Sigmoid colon (tissue), 7 donors: ENCODE results near the gene IGFBP7. TPM values are rescaled to one million over a fixed set of nuclear protein-coding genes. Genes with fewer than 3 reads are reported as not detected.

Source experiments
- DNase-seq: peaks from one replicate; pipeline ENCODE4 v3.0.0-alpha.2; 2019
- H3K27ac ChIP-seq, 4 donors: fragments of 200-600 bp; sonication (generic); one replicate each; pipeline ENCODE4 v1.5.1; 2016 to 2019; ENCODE audit warnings: mild to moderate bottlenecking in 1 of 4
- H3K27me3 ChIP-seq, 3 donors: fragments of 200-600 bp; sonication (generic); one replicate each; pipeline ENCODE4 v1.5.1; 2019; ENCODE audit warnings: mild to moderate bottlenecking in 1 of 3
- H3K36me3 ChIP-seq, 4 donors: fragments of 200-600 bp; sonication (generic); one replicate each; pipeline ENCODE4 v1.5.1; 2016 to 2019
- H3K4me1 ChIP-seq, 4 donors: fragments of 200-600 bp; sonication (generic); one replicate each; pipeline ENCODE4 v1.5.1; 2017 to 2019
- H3K4me3 ChIP-seq, 4 donors: fragments of 200-600 bp; sonication (generic); one replicate each; pipeline ENCODE4 v1.5.1; 2017 to 2019; ENCODE audit warnings: mild to moderate bottlenecking in 2 of 4, moderate library complexity in 1 of 4
- H3K9me3 ChIP-seq, 4 donors: fragments of 200-600 bp in 3 of 4; sonication (generic) in 3 of 4; one replicate each; pipeline versions ENCODE4 v1.5.1 to v1.6.1; 2013 to 2019
- EP300 ChIP-seq, 4 donors: sonication (generic); formaldehyde crosslinking; IDR thresholded peaks; one replicate each; pipeline ENCODE4 v1.6.1; 2017; ENCODE audit warnings: antibody characterized with exemption in 4 of 4
- POLR2A ChIP-seq, 2 donors: fragments of 450-650 bp; IDR thresholded peaks; one replicate each; pipeline ENCODE4 v1.6.1; 2016; ENCODE audit warnings: antibody characterized with exemption in 2 of 2, mild to moderate bottlenecking in 2 of 2, moderate library complexity in 2 of 2
- POLR2AphosphoS5 ChIP-seq, 4 donors: sonication (generic); formaldehyde crosslinking; IDR thresholded peaks; one replicate each; pipeline ENCODE4 v1.6.1; 2017; ENCODE audit warnings: antibody characterized with exemption in 4 of 4
- WGBS, 2 donors: extraction: QIAGEN DNeasy Blood & Tissue Kit; methylation state at CpG; one replicate each; pipeline ENCODE4 v1.1.7; 2013; 5-methylcytosine and 5-hydroxymethylcytosine counted together
- intact Hi-C: fragments of 100-400 bp; cut with DNase I; formaldehyde crosslinking; loops from one replicate; pipeline ENCODE4 v1.15.1; 2023
- polyA plus RNA-seq, 3 donors: library from polyadenylated mRNA; stranded (reverse); fragments of 200-250 nt; gene quantifications; one replicate each; pipeline ENCODE4 v1.2.3, GENCODE V29; 2013
- total RNA-seq, 4 donors: library from RNA; depleted of rRNA; stranded (reverse); fragments of >200 nt; gene quantifications; one replicate each; pipeline ENCODE4 v1.1.0, GENCODE V29; 2016
- TF ChIP-seq, protein P1 (sequence below), 4 experiments: fragments of 450-650 bp in 3 of 4; fragments of 200-600 bp in 1 of 4; IDR thresholded peaks; one replicate each; pipeline ENCODE4 v1.5.1; 2016 to 2019; ENCODE audit warnings: antibody characterized with exemption in 4 of 4, mild to moderate bottlenecking in 3 of 4, moderate library complexity in 2 of 4
- donor health status: healthy with polysubstance abuse.
- donor health status: Bipolar disorder and iron deficiency.
- donor health status: healthy.

IGFBP7 gene
- total and polyA plus RNA-seq, 7 donors: 29.8 to 834 (median 474) TPM

DNA sequence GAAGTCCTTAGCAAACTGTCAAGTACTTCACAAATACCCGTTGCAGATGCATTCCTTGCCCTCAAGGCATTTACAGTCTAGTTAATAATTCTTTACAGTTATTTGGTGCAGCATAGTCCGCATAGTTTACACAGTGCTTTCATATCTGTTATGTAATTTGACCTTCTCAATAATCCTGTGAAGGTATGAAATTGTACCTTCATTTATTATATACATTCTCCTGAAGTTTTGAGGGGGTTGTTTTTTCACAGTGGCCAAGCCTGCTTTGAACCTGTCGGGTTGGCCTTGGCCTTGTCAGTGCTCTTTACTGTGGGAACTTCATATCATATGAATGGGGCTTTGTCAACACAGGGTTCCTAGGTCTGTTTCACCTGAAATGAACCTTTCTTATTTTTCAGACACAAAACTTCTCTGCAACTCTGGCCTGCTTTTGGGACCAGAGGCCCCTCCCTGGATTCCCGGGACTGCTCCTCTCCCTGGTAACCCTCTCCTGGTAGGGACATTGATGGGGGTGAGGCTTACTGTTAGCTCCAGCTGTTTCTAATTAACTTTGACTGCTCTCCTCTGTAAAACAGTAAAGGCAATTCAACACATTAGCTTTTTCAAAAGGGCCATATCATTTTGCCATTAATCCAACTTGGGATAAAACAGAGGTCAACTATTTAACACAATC is 9.1 kb downstream of the IGFBP7 start:
- Histone ChIP-seq H3K4me3 (no peak overlapping the region), H3K27me3 (no peaks in the 10 kb centered on the region), H3K27ac (peak overlapping the region; percentile 85 to 98 (median 97)), H3K9me3 (no peaks in the 10 kb centered on the region), H3K4me1 (peaks cover 4 to 96% (median 88%) of the 10 kb centered on the region in 4 donors), H3K36me3 (no peaks in the 10 kb centered on the region)
- WGBS, 2 donors: 26 to 63% methylated on average over 4 of the region's 4 CpGs
- no peak for DNase-seq
- intact Hi-C loops: no loop called here
- TF ChIP-seq POLR2A (IDR thresholded peaks at IDR 0.05) (no peak), EP300 (IDR thresholded peaks at IDR 0.05) (no peak), POLR2AphosphoS5 (IDR thresholded peaks at IDR 0.05) (no peak)
- TF ChIP-seq, protein P1, sequence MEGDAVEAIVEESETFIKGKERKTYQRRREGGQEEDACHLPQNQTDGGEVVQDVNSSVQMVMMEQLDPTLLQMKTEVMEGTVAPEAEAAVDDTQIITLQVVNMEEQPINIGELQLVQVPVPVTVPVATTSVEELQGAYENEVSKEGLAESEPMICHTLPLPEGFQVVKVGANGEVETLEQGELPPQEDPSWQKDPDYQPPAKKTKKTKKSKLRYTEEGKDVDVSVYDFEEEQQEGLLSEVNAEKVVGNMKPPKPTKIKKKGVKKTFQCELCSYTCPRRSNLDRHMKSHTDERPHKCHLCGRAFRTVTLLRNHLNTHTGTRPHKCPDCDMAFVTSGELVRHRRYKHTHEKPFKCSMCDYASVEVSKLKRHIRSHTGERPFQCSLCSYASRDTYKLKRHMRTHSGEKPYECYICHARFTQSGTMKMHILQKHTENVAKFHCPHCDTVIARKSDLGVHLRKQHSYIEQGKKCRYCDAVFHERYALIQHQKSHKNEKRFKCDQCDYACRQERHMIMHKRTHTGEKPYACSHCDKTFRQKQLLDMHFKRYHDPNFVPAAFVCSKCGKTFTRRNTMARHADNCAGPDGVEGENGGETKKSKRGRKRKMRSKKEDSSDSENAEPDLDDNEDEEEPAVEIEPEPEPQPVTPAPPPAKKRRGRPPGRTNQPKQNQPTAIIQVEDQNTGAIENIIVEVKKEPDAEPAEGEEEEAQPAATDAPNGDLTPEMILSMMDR (IDR thresholded peaks at IDR 0.05): no peak

DNA sequence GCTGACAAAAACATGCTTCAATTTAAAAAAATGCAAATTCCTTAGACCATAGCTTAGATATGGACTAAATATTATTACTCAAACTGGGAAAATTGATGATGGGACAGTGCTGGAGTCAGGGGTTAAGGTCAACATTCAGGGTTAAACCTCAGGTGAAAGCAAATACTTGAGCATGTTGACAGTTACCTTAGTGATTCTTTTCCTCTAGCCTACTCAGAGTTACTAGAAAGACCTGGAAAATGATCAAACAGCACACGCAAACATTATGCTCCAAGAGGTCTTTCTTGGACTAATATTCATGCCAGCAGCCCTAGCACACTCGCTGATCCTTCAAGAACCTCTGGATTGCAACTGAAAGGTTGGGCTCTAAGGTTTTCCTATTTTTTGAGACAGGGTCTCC is 10.8 kb downstream of the IGFBP7 start:
- TF ChIP-seq, protein P1 (IDR thresholded peaks at IDR 0.05): no peak
- TF ChIP-seq POLR2AphosphoS5 (IDR thresholded peaks at IDR 0.05): no peak
- TF ChIP-seq EP300 (IDR thresholded peaks at IDR 0.05): no peak
- no peak for TF ChIP-seq POLR2A (IDR thresholded peaks at IDR 0.05)
- WGBS, 2 donors: 73 to 92% methylated on average over 2 of the region's 2 CpGs
- peak overlapping the region; percentile 71 to 98 (median 97) for H3K27ac ChIP-seq
- no peak overlapping the region for H3K4me3 ChIP-seq
- H3K36me3 ChIP-seq: no peaks in the 10 kb centered on the region
- H3K27me3 ChIP-seq: no peaks in the 10 kb centered on the region
- peaks cover 4 to 97% (median 93%) of the 10 kb centered on the region in 4 donors for H3K4me1 ChIP-seq
- no peak for DNase-seq
- no peaks in the 10 kb centered on the region for H3K9me3 ChIP-seq
- intact Hi-C loops: no loop called here

DNA sequence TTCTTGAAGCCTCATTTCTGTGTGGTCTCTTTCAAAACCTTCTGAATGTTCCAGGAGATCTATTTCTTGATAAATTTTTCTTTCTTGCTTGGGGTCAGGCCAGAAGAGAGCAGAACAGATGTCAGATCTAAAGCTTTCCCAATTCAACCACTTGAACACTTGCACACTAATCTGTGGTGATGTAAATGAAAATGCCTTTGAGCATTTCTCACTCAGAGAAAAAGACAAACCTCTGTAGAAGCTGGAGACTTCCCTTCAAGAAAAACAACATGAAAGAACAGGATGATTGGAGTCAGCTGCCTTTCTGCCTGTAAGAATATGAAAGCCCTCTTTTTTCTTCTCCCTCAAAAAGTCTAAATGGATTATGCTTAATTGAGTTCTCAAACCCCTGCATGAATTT is 11.2 kb downstream of the IGFBP7 start:
- no peaks in the 10 kb centered on the region for H3K36me3 ChIP-seq

DNA sequence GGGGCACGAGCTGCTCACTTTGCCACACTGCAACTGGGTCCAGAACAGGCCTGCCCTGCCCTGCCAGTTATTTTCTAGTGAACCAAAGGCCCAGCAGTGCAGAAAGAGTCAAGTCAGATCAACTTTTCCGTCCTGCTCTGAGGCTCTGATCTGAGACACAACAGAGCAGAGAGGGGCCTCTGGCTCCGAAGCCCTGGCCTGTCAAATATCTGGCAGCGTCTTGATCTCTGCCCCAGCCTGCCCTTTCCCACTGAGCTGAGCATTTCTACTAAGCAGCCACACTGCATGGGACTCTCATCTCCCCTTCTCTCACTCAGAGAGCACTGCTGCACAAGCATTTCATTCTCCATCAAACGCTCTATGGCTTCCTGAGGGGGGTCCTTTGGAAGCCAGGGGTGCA is 11.8 kb downstream of the IGFBP7 start:
- WGBS, 2 donors: 64 to 74% methylated on average over 5 of the region's 5 CpGs
- H3K9me3 ChIP-seq: no peaks in the 10 kb centered on the region
- H3K36me3 ChIP-seq: no peaks in the 10 kb centered on the region
- no peaks in the 10 kb centered on the region for H3K27me3 ChIP-seq
- intact Hi-C loops: no loop called here
- peaks cover 4 to 97% (median 94%) of the 10 kb centered on the region in 4 donors for H3K4me1 ChIP-seq
- DNase-seq: no peak
- TF ChIP-seq POLR2A (IDR thresholded peaks at IDR 0.05) (no peak), POLR2AphosphoS5 (IDR thresholded peaks at IDR 0.05) (no peak), EP300 (IDR thresholded peaks at IDR 0.05) (no peak)
- TF ChIP-seq, protein P1 (IDR thresholded peaks at IDR 0.05): no peak
- peak overlapping the region; percentile 71 to 98 (median 97) for H3K27ac ChIP-seq
- H3K4me3 ChIP-seq: no peak overlapping the region

More for the DNA sequence above, 11.2 kb downstream of the IGFBP7 start:
- Histone ChIP-seq H3K27ac (peak overlapping the region; percentile 71 to 98 (median 97)), H3K9me3 (no peaks in the 10 kb centered on the region), H3K27me3 (no peaks in the 10 kb centered on the region), H3K4me1 (peaks cover 4 to 97% (median 93%) of the 10 kb centered on the region in 4 donors), H3K4me3 (no peak overlapping the region)
- TF ChIP-seq POLR2AphosphoS5 (IDR thresholded peaks at IDR 0.05): peak in 1 of 4 donors; percentile 21
- TF ChIP-seq, protein P1 (IDR thresholded peaks at IDR 0.05): no peak
- no peak for TF ChIP-seq EP300 (IDR thresholded peaks at IDR 0.05)
- intact Hi-C loops: no loop called here
- DNase-seq: no peak
